RKO (cell line): ENCODE data around the gene FHDC1.
"Not testable (repeated sequence)": the region's sequence is repeated elsewhere in the genome, so short reads cannot be mapped to it uniquely, and the experiment has no call there.

Experiments
- DNase-seq: peaks from one replicate; pipeline ENCODE4 v3.0.0-alpha.2; 2016; ENCODE audit warnings: low spot score

FHDC1 gene

GRCh38 chr4:152935631-152936445, at the start of gene FHDC1:
TSS of gene FHDC1 (plus strand) at chr4:152936323. CDS start at chr4:152943058, 6,735 bp downstream.
- DNase-seq, result no peak

- DNase-seq, result no peak
These were observed 48.1 kb upstream of the FHDC1 start for GRCh38 chr4:152887981-152888380.

- no peak for DNase-seq
These were observed 43.1 kb upstream of the FHDC1 start for GRCh38 chr4:152892974-152893373.

GRCh38 chr4:152894673-152895072, 41.5 kb upstream of the FHDC1 start:
- DNase-seq, result peak; percentile 45

- no peak for DNase-seq
These were observed 39.3 kb upstream of the FHDC1 start for GRCh38 chr4:152896811-152897210.

- not testable (repeated sequence) for DNase-seq
These were observed 38.0 kb upstream of the FHDC1 start for GRCh38 chr4:152898133-152898532.

- no peak for DNase-seq
These were observed 37.5 kb upstream of the FHDC1 start for GRCh38 chr4:152898606-152899005.

GRCh38 chr4:152900395-152900794, 35.7 kb upstream of the FHDC1 start:
- no peak for DNase-seq

GRCh38 chr4:152901205-152901604, 34.9 kb upstream of the FHDC1 start:
- no peak for DNase-seq

GRCh38 chr4:152903658-152904057, 32.5 kb upstream of the FHDC1 start:
- DNase-seq, result no peak

- DNase-seq, result no peak
These were observed 26.2 kb upstream of the FHDC1 start for GRCh38 chr4:152909901-152910300.

- DNase-seq, result no peak
These were observed 25.6 kb upstream of the FHDC1 start for GRCh38 chr4:152910521-152910920.

GRCh38 chr4:152917543-152918395, 18.4 kb upstream of the FHDC1 start:
- no peak for DNase-seq

GRCh38 chr4:152919826-152920225, 16.3 kb upstream of the FHDC1 start:
- no peak for DNase-seq

GRCh38 chr4:152920768-152921167, 15.4 kb upstream of the FHDC1 start:
- DNase-seq, result peak; percentile 27

- DNase-seq, result no peak
These were observed 14.8 kb upstream of the FHDC1 start for GRCh38 chr4:152921284-152921683.

GRCh38 chr4:152925851-152926250, 10.3 kb upstream of the FHDC1 start:
- DNase-seq, result no peak

GRCh38 chr4:152926959-152927358, 9.2 kb upstream of the FHDC1 start:
- no peak for DNase-seq

- DNase-seq, result no peak
These were observed 8.4 kb upstream of the FHDC1 start for GRCh38 chr4:152927737-152928136.

- no peak for DNase-seq
These were observed 7.8 kb upstream of the FHDC1 start for GRCh38 chr4:152928286-152928685.

- DNase-seq, result no peak
These were observed 6.2 kb upstream of the FHDC1 start for GRCh38 chr4:152929888-152930287.

GRCh38 chr4:152935143-152935542, 980 bp upstream of the FHDC1 start:
- DNase-seq, result no peak
